Measurements from ENCODE around the gene GABBR1. TPM values are rescaled to one million over a fixed set of nuclear protein-coding genes. Genes with fewer than 3 reads are reported as not detected.

Gene GABBR1
- total RNA-seq, 1 experiment from 2014 or later = 36.3 TPM

DNA sequence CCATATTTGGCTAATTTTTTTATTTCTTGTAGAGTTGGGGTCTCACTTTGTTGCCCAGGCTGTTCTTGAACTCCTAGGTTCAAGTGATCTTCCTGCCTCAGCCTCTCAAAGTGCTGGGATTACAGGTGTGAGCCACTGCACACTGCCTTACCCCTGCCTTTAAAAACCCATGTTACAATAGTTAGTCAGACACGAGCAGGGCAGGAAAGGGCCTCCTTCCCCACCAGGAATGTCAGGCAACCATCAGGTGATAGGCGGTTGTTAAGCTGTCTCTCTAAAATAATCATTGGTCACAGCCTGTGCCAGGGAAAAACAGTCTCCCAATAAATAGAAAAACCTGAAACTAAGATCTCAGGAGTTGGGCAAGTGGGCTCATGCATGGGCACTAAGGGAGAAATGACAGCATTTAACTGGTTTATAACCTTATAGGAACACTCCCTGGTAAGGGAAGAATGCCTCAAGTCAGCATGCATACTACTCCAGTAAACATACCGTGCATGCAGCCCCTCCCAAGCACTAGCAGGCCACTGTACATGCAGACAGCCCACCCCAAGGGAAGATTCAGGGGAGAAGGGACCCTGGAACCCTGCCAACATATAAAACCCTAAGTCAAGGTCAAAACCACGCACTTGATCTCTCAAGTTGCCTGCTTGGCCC lies 39.7 kb downstream of the GABBR1 start:
- H2AFZ ChIP-seq = no peak overlapping the region
- BruUV-seq (replicated peaks) = no TSS peak
- ChIA-PET POLR2A (ENCODE audit: unreplicated experiment) (no interaction called here), CTCF (no interaction called here)
- DNase-seq = no peak
- H3K4me2 ChIP-seq = no peak overlapping the region
- H3K27ac ChIP-seq = no peak overlapping the region
- no peaks in the 10 kb centered on the region for H3K9me2 ChIP-seq (ENCODE audit: insufficient read depth)
- TF ChIP-seq, protein P1, sequence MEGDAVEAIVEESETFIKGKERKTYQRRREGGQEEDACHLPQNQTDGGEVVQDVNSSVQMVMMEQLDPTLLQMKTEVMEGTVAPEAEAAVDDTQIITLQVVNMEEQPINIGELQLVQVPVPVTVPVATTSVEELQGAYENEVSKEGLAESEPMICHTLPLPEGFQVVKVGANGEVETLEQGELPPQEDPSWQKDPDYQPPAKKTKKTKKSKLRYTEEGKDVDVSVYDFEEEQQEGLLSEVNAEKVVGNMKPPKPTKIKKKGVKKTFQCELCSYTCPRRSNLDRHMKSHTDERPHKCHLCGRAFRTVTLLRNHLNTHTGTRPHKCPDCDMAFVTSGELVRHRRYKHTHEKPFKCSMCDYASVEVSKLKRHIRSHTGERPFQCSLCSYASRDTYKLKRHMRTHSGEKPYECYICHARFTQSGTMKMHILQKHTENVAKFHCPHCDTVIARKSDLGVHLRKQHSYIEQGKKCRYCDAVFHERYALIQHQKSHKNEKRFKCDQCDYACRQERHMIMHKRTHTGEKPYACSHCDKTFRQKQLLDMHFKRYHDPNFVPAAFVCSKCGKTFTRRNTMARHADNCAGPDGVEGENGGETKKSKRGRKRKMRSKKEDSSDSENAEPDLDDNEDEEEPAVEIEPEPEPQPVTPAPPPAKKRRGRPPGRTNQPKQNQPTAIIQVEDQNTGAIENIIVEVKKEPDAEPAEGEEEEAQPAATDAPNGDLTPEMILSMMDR (conservative IDR thresholded peaks at IDR 0.05) = no peak
- TF ChIP-seq EZH2 (IDR thresholded peaks at IDR 0.05; ENCODE audit: low read depth) = no peak
- no peak overlapping the region for H3K4me3 ChIP-seq
- H3K36me3 ChIP-seq (ENCODE audit: low read depth) = no peaks in the 10 kb centered on the region
- H3K27me3 ChIP-seq (ENCODE audit: insufficient read depth, low read depth) = peaks cover 36% of the 10 kb centered on the region
- no peaks in the 10 kb centered on the region for H3K9me3 ChIP-seq (ENCODE audit: insufficient read depth, low read depth)
- intact Hi-C loops (cut with micrococcal nuclease; ENCODE audit: unreplicated experiment) = no loop called here
- H3K79me2 ChIP-seq (ENCODE audit: low read depth) = no peaks in the 10 kb centered on the region
- H3F3A ChIP-seq (ENCODE audit: insufficient read depth, low read depth) = no peaks in the 10 kb centered on the region
- no peaks in the 10 kb centered on the region for H3K4me1 ChIP-seq (replicated peaks; ENCODE audit: insufficient read depth)
- no peaks in the 10 kb centered on the region for H4K20me1 ChIP-seq (ENCODE audit: insufficient read depth)

DNA sequence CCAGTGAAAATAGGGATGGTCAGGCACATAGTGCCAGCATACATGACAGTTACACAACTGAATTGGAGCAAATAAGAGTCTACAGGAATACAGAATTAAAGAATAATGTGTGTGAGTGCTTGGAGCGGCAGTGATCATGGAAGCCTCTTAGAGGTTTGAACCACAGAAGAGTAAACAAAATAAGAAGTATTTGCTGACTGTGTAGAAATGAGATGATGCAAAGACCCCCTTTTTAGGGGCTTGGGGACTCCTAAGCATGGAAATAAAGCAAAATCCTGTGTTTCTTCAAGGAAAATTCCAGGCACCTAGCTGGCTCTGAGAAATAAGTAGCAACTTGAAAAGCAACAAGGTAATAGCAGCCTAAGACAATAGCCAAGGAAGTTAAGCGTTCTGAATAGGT lies 41.3 kb downstream of the GABBR1 start:
- no peaks in the 10 kb centered on the region for H3K36me3 ChIP-seq (ENCODE audit: low read depth)
- CTCF ChIA-PET = no interaction called here
- no peak overlapping the region for H3K4me3 ChIP-seq
- TF ChIP-seq, protein P1 (conservative IDR thresholded peaks at IDR 0.05) = no peak
- TF ChIP-seq EZH2 (IDR thresholded peaks at IDR 0.05; ENCODE audit: low read depth) = no peak
- H3K79me2 ChIP-seq (ENCODE audit: low read depth) = no peaks in the 10 kb centered on the region
- no peak for DNase-seq
- no peak overlapping the region for H3K27ac ChIP-seq
- BruUV-seq (replicated peaks) = no TSS peak
- H3K4me1 ChIP-seq (replicated peaks; ENCODE audit: insufficient read depth) = no peaks in the 10 kb centered on the region
- no peaks in the 10 kb centered on the region for H3F3A ChIP-seq (ENCODE audit: insufficient read depth, low read depth)
- H3K9me2 ChIP-seq (ENCODE audit: insufficient read depth) = no peaks in the 10 kb centered on the region
- H3K27me3 ChIP-seq (ENCODE audit: insufficient read depth, low read depth) = peaks cover 40% of the 10 kb centered on the region
- H4K20me1 ChIP-seq (ENCODE audit: insufficient read depth) = no peaks in the 10 kb centered on the region
- H2AFZ ChIP-seq = no peak overlapping the region
- POLR2A ChIA-PET (ENCODE audit: unreplicated experiment) = no interaction called here
- H3K4me2 ChIP-seq = no peak overlapping the region
- intact Hi-C loops (cut with micrococcal nuclease; ENCODE audit: unreplicated experiment) = no loop called here
- no peaks in the 10 kb centered on the region for H3K9me3 ChIP-seq (ENCODE audit: insufficient read depth, low read depth)

DNA sequence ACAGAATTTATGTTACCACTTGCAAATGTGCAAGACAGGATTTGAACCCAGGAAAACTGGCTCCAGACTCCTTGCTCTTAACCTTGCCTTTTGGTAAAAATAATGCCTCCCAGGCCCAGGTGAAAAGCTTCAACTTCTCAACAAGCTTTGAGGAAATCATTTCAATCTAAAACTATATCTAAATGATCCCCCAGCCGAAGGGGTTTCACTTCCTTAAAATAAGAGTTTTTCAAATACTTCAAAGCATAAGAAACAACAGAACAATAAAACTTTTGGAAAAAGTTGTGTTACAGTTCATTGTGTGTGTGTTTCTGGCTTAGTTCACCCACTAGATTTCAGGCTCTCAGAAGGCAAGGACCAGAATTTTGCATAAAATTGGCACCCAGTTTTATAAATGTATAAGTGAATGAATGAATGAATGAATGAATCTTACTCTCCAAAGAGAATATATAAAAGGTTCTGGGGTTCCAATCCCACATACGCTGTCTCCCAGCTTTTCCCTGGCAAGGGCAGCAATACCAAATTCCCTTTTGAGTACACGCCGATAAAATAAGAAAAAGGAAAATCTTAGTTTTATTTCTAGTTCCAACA lies 42.7 kb downstream of the GABBR1 start:
- Histone ChIP-seq H3K9me2 (ENCODE audit: insufficient read depth) (no peaks in the 10 kb centered on the region), H4K20me1 (ENCODE audit: insufficient read depth) (no peaks in the 10 kb centered on the region), H3K27ac (no peak overlapping the region), H2AFZ (no peak overlapping the region), H3F3A (ENCODE audit: insufficient read depth, low read depth) (no peaks in the 10 kb centered on the region), H3K36me3 (ENCODE audit: low read depth) (no peaks in the 10 kb centered on the region), H3K4me3 (no peak overlapping the region), H3K79me2 (ENCODE audit: low read depth) (no peaks in the 10 kb centered on the region), H3K4me1 (replicated peaks; ENCODE audit: insufficient read depth) (no peaks in the 10 kb centered on the region), H3K4me2 (no peak overlapping the region), H3K27me3 (ENCODE audit: insufficient read depth, low read depth) (peaks cover 46% of the 10 kb centered on the region), H3K9me3 (ENCODE audit: insufficient read depth, low read depth) (no peaks in the 10 kb centered on the region)
- intact Hi-C loops (cut with micrococcal nuclease; ENCODE audit: unreplicated experiment) = no loop called here
- BruUV-seq (replicated peaks) = no TSS peak
- TF ChIP-seq, protein P1 (conservative IDR thresholded peaks at IDR 0.05) = no peak
- TF ChIP-seq EZH2 (IDR thresholded peaks at IDR 0.05; ENCODE audit: low read depth) = no peak
- ChIA-PET POLR2A (ENCODE audit: unreplicated experiment) (no interaction called here), CTCF (interaction anchor here (0.6 kb wide), 1 partner anchor 336 kb away, joined by 3 read pairs; no protein-coding TSS in a partner anchor)
- no peak for DNase-seq
